DMS53 (cell line): ENCODE results near the gene CAMK2D.

Experiments used
- DNase-seq: peaks from one replicate; lab custom pipeline; 2025; lab: John Stamatoyannopoulos, UW

CAMK2D gene

GRCh38 chr4:113471146-113471860 is 290.2 kb downstream of the CAMK2D start:
- DNase-seq: no peak

DNA sequence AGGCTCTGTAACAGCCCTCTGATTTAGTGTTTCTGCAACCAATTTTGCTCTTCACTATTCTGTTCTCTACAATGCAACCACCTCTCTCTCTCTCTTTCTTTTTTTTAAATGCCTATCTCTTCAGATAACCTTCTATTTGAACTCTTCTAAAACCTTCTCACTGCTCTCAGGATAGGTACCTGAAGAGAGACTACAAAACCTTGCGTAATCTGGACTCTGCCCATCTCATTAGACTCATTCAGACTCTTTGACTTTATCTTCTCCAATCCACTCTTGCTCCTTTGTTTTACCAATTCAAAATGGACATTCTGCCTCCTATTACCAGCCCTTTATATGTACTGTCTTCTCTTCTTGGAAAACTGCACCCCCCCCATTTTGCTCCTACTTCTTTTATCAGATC is 291.6 kb downstream of the CAMK2D start:
- DNase-seq: no peak

DNA sequence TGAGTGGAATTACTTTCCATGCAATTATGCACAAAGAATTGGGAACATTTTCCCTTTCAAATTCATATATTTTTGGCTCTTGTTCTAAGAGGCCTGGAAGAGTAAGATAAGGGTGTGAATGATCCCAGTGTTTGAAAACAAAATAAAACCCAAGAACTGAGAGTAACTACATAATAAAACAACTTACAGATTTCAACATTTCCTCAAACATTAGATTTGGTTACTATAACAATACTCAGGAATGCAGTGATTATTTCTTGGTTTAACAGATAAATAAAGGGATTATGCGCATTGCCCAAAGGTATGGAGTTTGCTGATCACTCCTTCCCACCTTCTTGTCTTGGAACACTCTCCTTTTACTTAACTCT is 292.5 kb downstream of the CAMK2D start:
- DNase-seq: no peak

DNA sequence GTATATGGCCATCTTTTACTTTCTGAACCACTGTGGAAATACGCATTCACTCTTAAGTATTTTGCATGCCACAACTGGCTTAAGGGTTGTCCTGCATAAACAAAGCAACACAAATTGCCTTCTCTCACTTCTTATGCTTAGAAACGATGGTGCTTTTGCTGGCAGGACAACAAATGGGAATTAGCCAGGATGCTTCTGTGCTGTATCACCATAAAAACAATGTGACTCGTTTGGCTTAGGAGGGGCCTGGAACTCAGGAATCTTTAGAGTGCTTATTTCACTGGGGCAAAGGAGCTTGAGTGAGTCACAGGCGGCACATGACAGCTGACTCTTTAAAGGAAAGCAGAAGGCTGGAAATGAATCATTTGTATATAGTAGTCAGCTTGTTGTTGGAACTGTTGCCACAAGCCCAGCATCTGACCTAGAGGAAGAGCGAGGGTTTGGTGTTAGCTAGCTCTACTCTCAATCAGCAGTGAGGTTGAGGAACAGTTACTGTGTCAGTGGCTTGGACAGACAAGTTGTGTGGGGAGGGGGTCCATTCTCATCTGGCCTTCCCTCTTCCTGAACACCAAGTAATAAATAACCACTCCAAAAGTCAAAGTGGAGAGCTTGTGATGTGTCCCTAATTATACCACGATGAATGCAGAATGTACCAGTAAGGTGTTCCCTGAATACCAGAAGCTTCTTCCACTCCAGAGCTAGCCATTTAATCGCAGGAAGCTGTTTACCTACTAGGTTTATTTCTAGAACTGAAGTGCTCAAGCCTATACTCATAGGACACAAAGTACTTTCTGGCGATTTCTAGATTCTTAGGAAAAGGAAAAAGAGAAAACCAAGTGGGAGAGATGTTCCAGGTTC is 293.1 kb downstream of the CAMK2D start:
- peak; percentile 53 for DNase-seq

DNA sequence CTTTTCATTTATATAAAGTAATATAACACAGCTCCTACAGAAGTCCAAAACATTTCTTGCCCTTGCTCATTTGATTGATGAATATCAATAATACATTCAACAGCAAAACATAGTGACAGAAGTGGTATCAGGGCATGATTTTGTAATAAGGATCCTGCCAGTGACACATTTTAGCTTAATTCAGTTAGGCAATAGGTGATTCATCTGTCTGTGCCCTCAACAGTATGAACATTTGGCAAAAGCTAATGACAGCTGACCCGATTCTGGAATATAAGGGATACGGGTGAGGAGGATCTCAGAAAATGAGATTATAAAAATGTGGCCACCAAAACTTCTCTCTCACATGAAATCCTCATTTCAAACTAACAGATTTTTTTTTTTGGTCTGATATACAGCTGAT is 294.0 kb downstream of the CAMK2D start:
- DNase-seq: no peak

DNA sequence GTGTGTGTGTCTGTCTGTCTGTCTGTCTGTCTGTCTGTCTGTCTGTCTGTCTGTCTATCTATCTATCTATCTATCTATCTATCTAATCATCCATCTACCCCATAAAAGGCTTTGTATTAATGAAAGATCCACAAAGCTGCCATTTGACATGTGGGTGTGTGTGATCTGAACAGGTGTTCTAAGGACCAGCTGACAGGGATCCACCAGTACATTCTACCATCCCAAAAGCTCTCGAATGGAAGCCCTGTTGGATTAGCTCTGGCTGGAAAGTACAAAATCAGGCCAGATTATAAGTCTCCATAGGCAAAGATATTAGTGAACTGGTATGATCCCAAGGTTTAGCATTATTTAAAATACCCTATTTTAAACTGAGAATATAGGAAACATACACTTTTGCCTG is 299.3 kb downstream of the CAMK2D start:
- DNase-seq: no peak

DNA sequence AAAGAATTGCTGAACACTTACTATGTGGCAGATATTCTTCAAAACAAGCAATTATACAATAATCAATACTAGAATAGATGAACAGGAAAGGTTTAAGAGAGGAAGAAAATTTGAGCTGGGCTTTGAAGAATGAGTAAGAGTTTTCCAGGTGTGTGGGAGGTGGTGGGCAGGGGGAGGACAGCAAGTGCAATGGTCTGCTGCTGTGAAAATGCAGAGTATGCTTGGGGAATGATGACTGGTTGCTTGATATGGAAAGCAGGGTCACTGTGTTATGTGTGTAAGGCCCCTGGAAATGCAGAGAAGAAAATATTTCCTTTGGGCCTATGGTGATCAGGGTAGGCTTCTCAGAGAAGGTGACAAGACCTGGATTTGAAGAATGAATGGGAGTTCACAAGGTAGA is 300.3 kb downstream of the CAMK2D start:
- DNase-seq: no peak

- DNase-seq: no peak
Observed at GRCh38 chr4:113457886-113458285, 303.7 kb downstream of the CAMK2D start.

GRCh38 chr4:113457121-113457520 is 304.4 kb downstream of the CAMK2D start:
- no peak for DNase-seq

- peak; percentile 64 for DNase-seq
Observed at GRCh38 chr4:113455061-113455460, 306.5 kb downstream of the CAMK2D start.

DNA sequence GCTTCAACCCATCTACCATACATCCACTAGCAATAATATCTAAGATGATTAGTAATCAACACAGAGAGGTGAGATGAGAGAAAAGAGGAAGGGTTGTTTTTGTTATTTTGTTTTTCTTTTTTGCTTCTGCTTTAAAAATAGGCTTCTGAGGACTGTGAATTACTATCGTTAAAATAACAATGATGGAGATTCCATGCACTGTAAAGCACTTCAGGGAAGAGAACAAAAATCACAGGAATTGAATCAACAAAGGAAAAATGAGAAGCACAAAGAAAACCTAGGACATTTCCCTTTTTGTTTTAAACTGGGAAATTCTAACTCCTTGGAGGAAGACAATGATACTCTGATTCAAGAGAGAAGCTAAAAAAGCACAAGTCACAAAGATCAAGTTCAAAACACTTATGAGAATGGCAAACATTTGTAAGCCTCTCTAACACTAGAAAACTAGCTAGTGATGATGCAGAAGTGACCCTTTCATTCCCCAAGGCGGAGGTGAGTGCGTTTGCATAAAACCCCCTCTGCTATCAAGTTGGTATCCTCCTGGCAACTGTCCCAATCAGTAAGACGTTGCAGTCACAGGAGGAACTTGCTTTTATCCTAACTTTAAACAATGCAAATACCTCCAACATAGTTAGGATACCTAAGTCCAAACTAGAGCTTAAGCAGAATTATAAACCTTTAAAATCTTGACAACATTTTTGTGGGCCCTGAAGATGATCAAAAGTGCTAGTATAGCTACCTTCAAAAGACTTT is 308.5 kb downstream of the CAMK2D start:
- DNase-seq: peak; percentile 4

DNA sequence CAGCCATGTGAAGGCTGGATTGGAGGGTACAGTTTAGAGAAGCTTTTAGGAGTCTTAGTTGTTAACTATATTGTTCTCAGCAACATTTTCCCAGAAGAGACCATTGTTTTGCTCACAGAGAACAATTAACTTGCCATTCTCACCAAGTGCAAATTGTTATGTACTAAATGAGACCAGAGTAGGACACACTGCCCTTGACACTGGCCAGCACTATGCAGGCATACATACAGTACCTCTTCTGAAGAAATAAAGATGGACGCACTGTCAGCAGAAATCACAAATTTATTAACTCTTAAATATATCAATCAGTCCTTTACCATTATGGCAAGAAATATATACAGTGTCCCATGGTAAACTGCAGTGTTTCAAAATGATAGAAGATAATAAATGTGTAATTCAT is 309.4 kb downstream of the CAMK2D start:
- no peak for DNase-seq

- no peak for DNase-seq
Observed at GRCh38 chr4:113450295-113451080, 311.1 kb downstream of the CAMK2D start.

GRCh38 chr4:113449410-113449974 is 312.0 kb downstream of the CAMK2D start:
- no peak for DNase-seq

GRCh38 chr4:113447769-113448168 is 313.8 kb downstream of the CAMK2D start:
- no peak for DNase-seq

DNA sequence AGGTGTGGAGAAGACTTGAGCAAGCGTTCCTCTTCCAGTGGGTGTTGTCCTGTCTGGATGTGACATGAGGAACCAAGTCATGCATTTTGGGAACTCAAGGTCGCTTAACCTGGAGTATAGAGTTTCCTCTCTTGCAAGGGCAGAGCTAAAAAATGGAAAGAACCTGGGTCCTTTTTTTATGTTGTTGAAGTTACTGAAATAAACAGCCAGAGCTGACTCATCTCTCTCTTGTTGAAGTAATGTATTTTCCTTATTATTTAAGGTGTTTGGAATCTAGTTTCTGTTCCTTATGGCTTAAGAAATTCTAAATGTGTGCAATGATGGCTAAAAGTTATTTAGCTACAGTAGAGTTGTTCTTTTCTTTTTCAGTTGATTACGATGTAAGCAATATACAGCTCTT is 314.5 kb downstream of the CAMK2D start:
- no peak for DNase-seq

DNA sequence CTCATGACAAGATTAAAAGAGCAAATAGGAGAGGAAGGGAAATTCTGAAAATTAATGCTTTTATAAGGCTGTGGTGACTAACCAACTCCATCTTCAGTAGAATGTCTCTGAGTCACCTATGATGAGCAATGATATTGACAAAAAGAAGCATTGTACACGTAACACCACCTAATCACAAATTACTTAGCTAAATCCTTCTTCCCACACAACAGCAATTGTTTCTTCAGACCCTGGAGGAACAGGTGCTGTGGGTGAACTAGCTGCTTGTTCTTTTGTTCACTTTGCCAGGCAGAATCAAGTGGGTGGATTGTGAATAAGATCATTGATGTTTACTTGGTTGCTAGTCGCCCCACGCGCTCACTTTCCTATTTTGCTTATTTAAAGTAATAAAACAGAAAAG is 315.5 kb downstream of the CAMK2D start:
- DNase-seq: peak; percentile 62

GRCh38 chr4:113445286-113445685 is 316.3 kb downstream of the CAMK2D start:
- no peak for DNase-seq

DNA sequence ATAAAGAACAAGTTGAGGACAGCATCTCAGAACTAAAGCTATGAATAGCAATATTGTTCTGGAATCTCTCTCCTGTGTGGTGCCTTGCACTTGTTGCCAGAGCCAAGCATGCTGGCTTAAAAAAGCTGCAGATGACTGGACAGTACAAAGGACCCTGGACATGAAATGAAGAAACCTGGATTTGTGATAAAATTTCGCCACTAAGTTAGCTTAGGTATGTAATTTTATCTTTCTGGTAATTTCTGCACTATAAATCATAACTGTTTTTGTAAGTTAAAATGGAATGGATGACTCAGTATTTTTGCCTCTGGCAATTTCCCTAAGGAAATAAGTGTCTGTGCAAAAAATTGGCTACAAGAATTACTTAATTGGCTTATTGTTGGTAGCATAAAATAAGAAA is 317.2 kb downstream of the CAMK2D start:
- DNase-seq: no peak

DNA sequence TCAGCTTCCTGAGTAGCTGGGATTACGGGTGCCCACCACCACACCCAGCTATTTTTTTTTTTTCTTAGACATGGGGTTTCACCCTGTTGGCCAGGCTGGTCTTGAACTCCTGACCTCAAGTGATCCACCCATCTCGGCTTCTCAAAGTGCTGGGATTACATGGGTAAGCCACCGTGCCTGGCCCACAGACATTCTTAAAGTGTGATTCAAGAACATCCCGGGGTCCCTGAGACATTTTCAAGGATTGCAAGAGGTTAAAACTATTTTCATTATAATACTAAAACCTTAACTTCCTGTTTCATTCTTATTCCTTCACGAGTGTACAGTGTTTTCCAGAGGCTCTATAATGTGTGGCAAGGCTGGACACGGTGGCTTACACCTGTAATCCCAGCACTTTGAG is 318.7 kb downstream of the CAMK2D start:
- no peak for DNase-seq

- no peak for DNase-seq
Observed at GRCh38 chr4:113440371-113440770, 321.2 kb downstream of the CAMK2D start.

DNA sequence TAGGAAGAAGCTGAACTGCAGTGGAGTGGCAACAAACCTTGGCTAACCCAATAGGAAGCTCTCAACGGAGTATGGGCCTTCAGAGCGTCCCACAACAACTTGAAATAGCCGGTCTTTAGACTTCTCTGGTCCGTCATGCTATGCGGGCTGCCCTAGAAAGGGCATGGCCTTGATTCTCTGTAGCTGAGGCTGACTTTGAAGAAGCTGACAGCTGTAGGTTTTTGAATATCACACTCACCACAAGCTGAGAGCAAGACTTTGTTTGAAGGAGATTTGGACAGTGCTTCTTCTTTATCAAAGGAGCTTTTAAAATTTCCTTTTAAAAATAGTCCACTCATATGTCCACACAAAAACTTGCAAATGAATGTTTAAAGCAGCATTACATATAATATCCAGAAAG is 322.9 kb downstream of the CAMK2D start:
- no peak for DNase-seq
